GM12874 (cell line): ENCODE results near the gene MCTP1.

Experiments
- CTCF ChIP-seq: IDR thresholded peaks from 2 replicates; pipeline ENCODE4 v1.5.1; 2011; ENCODE audit warnings: low read depth, mild to moderate bottlenecking, control low read depth, low read length, moderate library complexity; ENCODE audit not compliant: insufficient read depth

Gene MCTP1

GRCh38 chr5:94911276-94911675, 373.6 kb downstream of the MCTP1 start:
- TF ChIP-seq CTCF = no peak

GRCh38 chr5:94910721-94911120, 374.2 kb downstream of the MCTP1 start:
- no peak for TF ChIP-seq CTCF

- TF ChIP-seq CTCF = peak; percentile 48; the same call in 1 of the 2 replicates
Observed at GRCh38 chr5:94908889-94909480, 375.9 kb downstream of the MCTP1 start.

- no peak for TF ChIP-seq CTCF
Observed at GRCh38 chr5:94906750-94907149, 378.1 kb downstream of the MCTP1 start.

GRCh38 chr5:94903726-94904125, 381.2 kb downstream of the MCTP1 start:
- TF ChIP-seq CTCF = no peak

GRCh38 chr5:94901191-94901979, 383.5 kb downstream of the MCTP1 start:
- TF ChIP-seq CTCF = no peak

GRCh38 chr5:94900006-94900505, 384.8 kb downstream of the MCTP1 start:
- no peak for TF ChIP-seq CTCF
